K562 (cell line): ENCODE data around the gene RHAG. TPM values are rescaled to one million over a fixed set of nuclear protein-coding genes. Genes with fewer than 3 reads are reported as not detected.
A peak's percentile ranks its signal among the peaks of the same experiment; 100 is the strongest.

Experiments
- ATF4 ChIP-seq: fragments of 450-650 bp; formaldehyde crosslinking; IDR thresholded peaks from 2 replicates; pipeline ENCODE4 v1.4.0; 2022; ENCODE audit warnings: mild to moderate bottlenecking, moderate library complexity
- FOXP4 ChIP-seq: sonication (generic); formaldehyde crosslinking; IDR thresholded peaks from 2 replicates; pipeline ENCODE4 v1.8.0; 2022; ENCODE audit warnings: mild to moderate bottlenecking, missing genetic modification reagents, borderline replicate concordance
- HEY1 ChIP-seq: fragments of 250-450 bp; sonication (Bioruptor Pico); IDR thresholded peaks from 2 replicates; pipeline ENCODE4 v1.5.0; 2020; ENCODE audit warnings: mild to moderate bottlenecking, moderate library complexity, borderline replicate concordance
- KHSRP ChIP-seq: fragments of 450-650 bp; IDR thresholded peaks from 2 replicates; pipeline ENCODE4 v1.6.1; 2017
- KLF16 ChIP-seq: IDR thresholded peaks from 2 replicates; pipeline ENCODE4 v1.6.1; 2016; ENCODE audit warnings: antibody characterized with exemption
- MED1 ChIP-seq: sonication (generic); formaldehyde crosslinking; IDR thresholded peaks from 2 replicates; pipeline ENCODE4 v1.8.1; 2023; ENCODE audit warnings: missing genetic modification reagents, borderline replicate concordance
- NCOA4 ChIP-seq: fragments of 450-650 bp; IDR thresholded peaks from 2 replicates; pipeline ENCODE4 v1.6.1; 2018; ENCODE audit warnings: mild to moderate bottlenecking; ENCODE audit not compliant: partially characterized antibody
- NFE2 ChIP-seq: IDR thresholded peaks from 2 replicates; pipeline ENCODE4 v1.6.1; 2014; ENCODE audit warnings: antibody characterized with exemption, low read depth
- REST ChIP-seq, 2 experiments: fragments of 450-650 bp; formaldehyde crosslinking in 1 of 2; IDR thresholded peaks; 2 replicates each; pipeline versions ENCODE4 v1.4.0 to v1.6.1; 2014 to 2020; ENCODE audit warnings: mild to moderate bottlenecking in 2 of 2, borderline replicate concordance in 1 of 2, low read depth in 1 of 2
- SIN3B ChIP-seq: fragments of 450-650 bp; IDR thresholded peaks from 2 replicates; pipeline ENCODE4 v1.6.1; 2017; ENCODE audit warnings: low read depth, mild to moderate bottlenecking, moderate library complexity
- TEAD2 ChIP-seq: fragments of 450-650 bp; IDR thresholded peaks from 2 replicates; pipeline ENCODE4 v1.6.1; 2016; ENCODE audit warnings: missing genetic modification characterization, control low read depth, missing compliant biosample characterization
- ZBTB2 ChIP-seq: fragments of 450-650 bp; IDR thresholded peaks from 2 replicates; pipeline ENCODE4 v1.6.1; 2016; ENCODE audit warnings: antibody characterized with exemption
- ZBTB5 ChIP-seq: fragments of 450-650 bp; IDR thresholded peaks from 2 replicates; pipeline ENCODE4 v1.6.1; 2017; ENCODE audit warnings: antibody characterized with exemption
- polyA plus RNA-seq, 8 experiments: library from polyadenylated mRNA; depleted of rRNA in 4 of 8; stranded (reverse) in 5 of 8; unstranded in 3 of 8; fragments of >200 nt; fragmentation: Nextera tagmentation in 2 of 8; fragmentation: Illumina TruSeq in 1 of 8; extraction: Ambion mirVana in 2 of 8; extraction: Trizol in 1 of 8; gene quantifications; 2 replicates each; pipeline versions ENCODE4 v1.2.1 to v1.2.3, GENCODE V29; 2011 to 2014; ENCODE audit warnings: inconsistent platforms in 1 of 8, missing spikeins in 1 of 8
- total RNA-seq, 7 experiments: library from RNA; depleted of rRNA in 6 of 7; stranded (reverse); fragments of >200 nt in 6 of 7; fragmentation: Illumina TruSeq in 2 of 7; extraction: Trizol in 2 of 7; gene quantifications; 2 replicates each; pipeline versions ENCODE4 v1.2.1 to v1.2.3, GENCODE V29; 2011 to 2021; ENCODE audit warnings: low replicate concordance in 1 of 7

RHAG gene
- total and polyA plus RNA-seq, 9 of the 15 experiments (the other 6 are each of a cell fraction or from before 2014, with no cell fraction given), result 290 to 1,202 (median 505) TPM

GRCh38 chr6:49636713-49637349, at the start of gene RHAG (continued):
- peak; percentile 37; the same call in 1 of the 2 replicates for TF ChIP-seq REST (IDR thresholded peaks at IDR 0.05; ENCODE audit: borderline replicate concordance)
- no peak for TF ChIP-seq REST (CRISPR knock-in tag; IDR thresholded peaks at IDR 0.05; ENCODE audit: low read depth)
- TF ChIP-seq TEAD2, result peak; percentile 66; the same call in 1 of the 2 replicates
- TF ChIP-seq SIN3B, result no peak
- no peak; the same call in 1 of the 2 replicates for TF ChIP-seq KLF16
- peak; percentile 52 for TF ChIP-seq NCOA4
- 0 out of 2 replicates have a peak, but pooled peaks have one; percentile 68 for TF ChIP-seq HEY1 (CRISPR knock-in tag)
- TF ChIP-seq ZBTB2, result no peak
- TF ChIP-seq ZBTB5, result no peak
- TF ChIP-seq NFE2, result peak; percentile 47; the same call in 1 of the 2 replicates
- TF ChIP-seq KHSRP, result no peak
- TF ChIP-seq FOXP4 (CRISPR knock-in tag), result no peak
- TF ChIP-seq ATF4 (CRISPR knock-in tag), result no peak
- no peak for TF ChIP-seq MED1 (CRISPR knock-in tag)
